Neutrophil (primary cell): Measurements from ENCODE around the gene ITPK1.

Experiments
- H3K27ac ChIP-seq: fragments of 200-600 bp; sonication (generic); 2 replicates; pipeline ENCODE4 v1.5.1; 2016; ENCODE audit warnings: mild to moderate bottlenecking, moderate library complexity
- H3K27me3 ChIP-seq: fragments of 200-600 bp; sonication (generic); 2 replicates; pipeline ENCODE4 v1.6.0; 2016; ENCODE audit warnings: mild to moderate bottlenecking
- H3K36me3 ChIP-seq: fragments of 200-600 bp; sonication (generic); 2 replicates; pipeline ENCODE4 v1.5.1; 2017
- H3K4me1 ChIP-seq, 2 experiments: fragments of 200-600 bp in 1 of 2; sonication (generic) in 1 of 2; 1 replicate in 1 of 2; 2 replicates in 1 of 2; pipeline versions ENCODE4 v1.5.1 to v1.6.1; 2013 to 2016; ENCODE audit warnings: low read depth in 1 of 2, low read length in 1 of 2, mild to moderate bottlenecking in 1 of 2, moderate library complexity in 1 of 2; ENCODE audit not compliant: control insufficient read depth in 1 of 2, insufficient read depth in 1 of 2
- H3K4me3 ChIP-seq, 2 experiments: fragments of 200-600 bp in 1 of 2; sonication (generic) in 1 of 2; 1 replicate in 1 of 2; 2 replicates in 1 of 2; pipeline ENCODE4 v1.5.1; 2013 to 2016; ENCODE audit warnings: low read depth in 1 of 2, low read length in 1 of 2, mild to moderate bottlenecking in 1 of 2, moderate library complexity in 1 of 2
- H3K9me3 ChIP-seq: fragments of 200-600 bp; sonication (generic); 2 replicates; pipeline ENCODE4 v1.5.1; 2016
- CTCF ChIP-seq: fragments of 200-600 bp; sonication (generic); IDR thresholded peaks from 2 replicates; pipeline ENCODE4 v1.5.1; 2016; ENCODE audit warnings: antibody characterized with exemption

The ITPK1 gene

DNA sequence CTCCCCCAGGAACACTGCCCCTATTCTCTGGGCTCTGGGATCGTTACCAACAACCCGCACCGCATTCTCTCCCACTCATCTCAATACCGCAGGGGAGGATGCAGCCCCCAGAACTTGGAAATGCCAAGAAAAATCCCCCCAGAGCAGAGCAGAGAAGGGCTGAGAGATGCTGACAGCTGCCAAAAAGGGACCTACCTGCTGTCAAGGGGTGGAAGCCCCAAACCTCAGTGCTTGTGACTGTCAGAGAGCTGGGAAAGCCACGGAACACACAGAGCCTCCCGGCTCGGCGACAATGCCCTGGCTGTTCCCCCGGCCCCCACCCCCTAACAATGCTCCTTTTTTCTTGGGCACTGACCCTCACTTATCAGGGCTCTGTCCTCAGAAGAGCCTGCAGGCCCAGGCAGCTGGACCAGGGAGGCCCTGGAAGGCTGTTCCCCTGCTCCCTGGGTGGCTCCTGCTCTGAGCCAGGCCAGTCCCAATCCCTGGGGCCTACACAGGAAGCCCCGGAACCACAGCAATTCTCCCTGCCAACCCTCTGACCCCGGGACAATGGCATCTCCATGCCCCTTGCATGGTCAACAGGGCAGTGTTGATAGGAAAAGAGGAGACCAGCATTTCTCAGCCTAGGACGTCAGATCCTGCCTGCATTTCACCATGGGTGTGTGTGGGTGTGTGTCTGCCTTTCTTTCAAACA lies 78.9 kb downstream of the ITPK1 start:
- H3K36me3 ChIP-seq, result no peaks in the 10 kb centered on the region
- H3K4me3 ChIP-seq, result no peak overlapping the region
- TF ChIP-seq CTCF, result no peak
- H3K4me1 ChIP-seq, result peaks cover 26 to 54% of the 10 kb centered on the region in 2 experiments
- H3K9me3 ChIP-seq, result no peaks in the 10 kb centered on the region
- no peak overlapping the region for H3K27ac ChIP-seq
- no peaks in the 10 kb centered on the region for H3K27me3 ChIP-seq

GRCh38 chr14:93035917-93036651 lies 79.6 kb downstream of the ITPK1 start:
- TF ChIP-seq CTCF, result no peak
- no peaks in the 10 kb centered on the region for H3K36me3 ChIP-seq
- no peak overlapping the region for H3K27ac ChIP-seq
- H3K4me3 ChIP-seq, result no peak overlapping the region
- H3K4me1 ChIP-seq, result peaks cover 27 to 58% of the 10 kb centered on the region in 2 experiments
- no peaks in the 10 kb centered on the region for H3K9me3 ChIP-seq
- no peaks in the 10 kb centered on the region for H3K27me3 ChIP-seq

- Histone ChIP-seq H3K36me3 (no peaks in the 10 kb centered on the region), H3K27ac (no peak overlapping the region), H3K27me3 (no peaks in the 10 kb centered on the region), H3K4me3 (no peak overlapping the region), H3K9me3 (no peaks in the 10 kb centered on the region), H3K4me1 (peaks cover 27 to 57% of the 10 kb centered on the region in 2 experiments)
- no peak for TF ChIP-seq CTCF
Observed at GRCh38 chr14:93035585-93035916, 80.2 kb downstream of the ITPK1 start.

GRCh38 chr14:93034671-93034994 lies 81.1 kb downstream of the ITPK1 start:
- no peak for TF ChIP-seq CTCF
- Histone ChIP-seq H3K9me3 (no peaks in the 10 kb centered on the region), H3K27ac (no peak overlapping the region), H3K36me3 (no peaks in the 10 kb centered on the region), H3K4me1 (peaks cover 27 to 48% of the 10 kb centered on the region in 2 experiments), H3K4me3 (no peak overlapping the region), H3K27me3 (no peaks in the 10 kb centered on the region)

- Histone ChIP-seq H3K27me3 (no peaks in the 10 kb centered on the region), H3K36me3 (no peaks in the 10 kb centered on the region), H3K4me1 (peaks cover 27 to 43% of the 10 kb centered on the region in 2 experiments), H3K9me3 (no peaks in the 10 kb centered on the region), H3K27ac (peak overlapping the region; percentile 68), H3K4me3 (no peak overlapping the region)
- TF ChIP-seq CTCF, result no peak
Observed at GRCh38 chr14:93033983-93034670, 81.6 kb downstream of the ITPK1 start.
